ENCODE measurements around the gene A2M.

- TF ChIP-seq, protein P1, sequence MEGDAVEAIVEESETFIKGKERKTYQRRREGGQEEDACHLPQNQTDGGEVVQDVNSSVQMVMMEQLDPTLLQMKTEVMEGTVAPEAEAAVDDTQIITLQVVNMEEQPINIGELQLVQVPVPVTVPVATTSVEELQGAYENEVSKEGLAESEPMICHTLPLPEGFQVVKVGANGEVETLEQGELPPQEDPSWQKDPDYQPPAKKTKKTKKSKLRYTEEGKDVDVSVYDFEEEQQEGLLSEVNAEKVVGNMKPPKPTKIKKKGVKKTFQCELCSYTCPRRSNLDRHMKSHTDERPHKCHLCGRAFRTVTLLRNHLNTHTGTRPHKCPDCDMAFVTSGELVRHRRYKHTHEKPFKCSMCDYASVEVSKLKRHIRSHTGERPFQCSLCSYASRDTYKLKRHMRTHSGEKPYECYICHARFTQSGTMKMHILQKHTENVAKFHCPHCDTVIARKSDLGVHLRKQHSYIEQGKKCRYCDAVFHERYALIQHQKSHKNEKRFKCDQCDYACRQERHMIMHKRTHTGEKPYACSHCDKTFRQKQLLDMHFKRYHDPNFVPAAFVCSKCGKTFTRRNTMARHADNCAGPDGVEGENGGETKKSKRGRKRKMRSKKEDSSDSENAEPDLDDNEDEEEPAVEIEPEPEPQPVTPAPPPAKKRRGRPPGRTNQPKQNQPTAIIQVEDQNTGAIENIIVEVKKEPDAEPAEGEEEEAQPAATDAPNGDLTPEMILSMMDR (IDR thresholded peaks at IDR 0.05) = no peak
- TF ChIP-seq POLR2A (IDR thresholded peaks at IDR 0.05) = no peak
Measured at GRCh38 chr12:9098463-9099026, 17.2 kb downstream of the A2M start.
